ENCODE results near the gene ANKMY1. TPM values are rescaled to one million over a fixed set of nuclear protein-coding genes. Genes with fewer than 3 reads are reported as not detected.
A peak's percentile ranks its signal among the peaks of the same experiment; 100 is the strongest.

The ANKMY1 gene
- total RNA-seq (2014; rRNA removed; shearing (Covaris generic)) = 3.6 and 4.0 TPM in 2 replicates

- peak; percentile 39 for DNase-seq (ENCODE audit: low read depth)
Measured at GRCh38 chr2:240557808-240558207, at the start of gene ANKMY1. TSS of gene ANKMY1 (minus strand) at chr2:240557988. CDS start at chr2:240557335, 653 bp downstream.

DNA sequence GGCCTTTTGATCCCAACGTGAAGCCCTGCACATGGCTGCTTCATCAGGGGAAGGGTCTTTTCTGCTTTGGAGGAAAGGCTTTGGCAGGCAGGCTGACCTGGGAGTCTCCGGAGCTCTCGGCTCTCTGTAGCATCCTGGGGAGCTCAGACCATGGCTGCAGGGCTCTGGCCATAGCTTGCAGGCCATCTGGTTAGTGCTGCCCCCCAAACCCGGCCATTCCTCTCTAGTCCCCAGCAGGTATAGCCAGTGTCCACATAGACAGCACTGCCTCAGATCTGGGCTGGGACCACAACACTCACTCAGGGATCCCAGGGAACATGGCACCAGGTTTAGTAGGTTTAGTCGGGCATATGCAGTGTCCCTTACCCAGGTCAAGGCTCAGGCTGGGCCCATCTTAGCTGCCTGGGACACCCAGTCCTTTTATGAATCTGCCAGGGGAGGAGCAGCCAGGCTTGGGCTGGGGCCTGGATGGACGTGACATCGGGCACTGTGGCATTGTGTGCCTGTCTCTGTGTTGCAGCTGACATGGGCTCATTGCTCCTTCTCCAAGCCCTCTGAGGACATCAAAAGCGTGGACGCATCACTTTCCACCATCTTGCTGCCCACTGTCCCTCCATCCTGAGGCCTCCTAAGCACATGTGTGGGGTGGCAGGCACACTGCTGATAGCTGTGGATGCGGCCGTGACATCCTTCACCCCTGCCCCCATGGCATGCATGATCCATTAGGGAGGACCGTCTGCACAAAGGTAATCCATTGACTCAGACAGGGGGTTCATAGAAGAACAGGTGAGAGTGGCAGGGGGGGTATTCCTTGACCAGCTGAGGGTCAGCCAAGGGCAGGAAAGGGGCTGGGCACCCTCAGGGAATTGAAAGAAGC is 48.3 kb upstream of the ANKMY1 start:
- no peak for DNase-seq (ENCODE audit: low read depth)

DNA sequence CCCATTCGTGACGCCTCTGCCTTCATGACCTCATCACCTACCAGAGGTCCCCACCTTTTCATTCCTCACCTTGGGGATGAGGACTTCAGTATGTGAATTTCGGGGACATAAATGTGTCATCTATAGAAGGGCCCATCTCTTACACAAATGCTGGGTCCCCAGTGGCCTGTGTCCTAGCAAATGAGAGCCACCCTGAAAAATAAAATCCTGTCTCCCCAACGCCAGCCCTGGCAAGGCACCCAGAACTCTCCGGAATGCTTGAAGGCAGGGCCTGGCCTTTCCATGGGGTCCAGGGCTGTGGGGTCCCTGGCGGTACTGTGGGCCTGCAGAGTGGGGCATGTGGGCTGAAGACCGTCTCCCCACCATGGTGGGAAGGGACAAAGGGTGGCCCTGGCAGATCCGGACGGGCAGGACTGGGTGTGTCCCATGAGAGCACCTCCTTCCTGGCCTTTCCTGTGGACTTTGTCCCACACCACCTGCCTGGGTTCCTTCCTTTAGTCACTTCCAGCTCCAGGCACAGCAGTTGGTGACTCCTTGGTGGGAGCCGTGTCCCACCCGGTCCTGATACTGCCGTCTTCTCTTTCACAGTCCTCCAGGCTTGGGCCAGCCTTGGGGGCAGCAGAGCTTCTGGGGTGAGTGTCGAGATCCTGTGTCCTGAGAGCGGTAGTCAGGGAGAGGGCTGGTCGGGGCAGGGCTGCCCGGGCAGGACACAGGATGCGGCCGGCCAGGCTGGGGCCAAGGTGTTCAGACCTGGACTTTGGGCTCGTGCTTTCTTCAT is 47.3 kb upstream of the ANKMY1 start:
- no peak for DNase-seq (ENCODE audit: low read depth)

- DNase-seq (ENCODE audit: low read depth) = peak; percentile 83
Measured at GRCh38 chr2:240604291-240604938, 46.6 kb upstream of the ANKMY1 start.

DNA sequence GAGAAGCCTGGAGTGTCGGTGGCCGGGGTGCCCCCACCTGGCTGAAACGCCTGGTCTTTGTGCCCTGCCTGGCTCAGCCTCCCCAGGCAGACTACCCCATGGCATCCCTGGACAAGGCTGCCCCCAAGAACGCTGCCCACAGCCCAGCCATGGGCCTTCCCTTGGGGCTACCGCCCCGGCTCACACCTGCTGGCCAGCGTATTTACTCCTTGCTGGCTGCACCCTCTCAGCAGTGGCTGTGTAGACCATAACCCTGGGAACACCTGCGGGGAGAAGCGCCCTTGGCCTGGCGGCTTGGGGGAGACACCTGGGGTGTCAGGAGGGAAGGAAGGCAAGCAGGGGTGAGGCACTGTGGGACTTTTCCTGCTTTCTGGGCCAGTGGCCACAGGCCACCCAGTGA is 46.1 kb upstream of the ANKMY1 start:
- no peak for DNase-seq (ENCODE audit: low read depth)

- DNase-seq (ENCODE audit: low read depth) = no peak
Measured at GRCh38 chr2:240603081-240603835, 45.5 kb upstream of the ANKMY1 start.

DNA sequence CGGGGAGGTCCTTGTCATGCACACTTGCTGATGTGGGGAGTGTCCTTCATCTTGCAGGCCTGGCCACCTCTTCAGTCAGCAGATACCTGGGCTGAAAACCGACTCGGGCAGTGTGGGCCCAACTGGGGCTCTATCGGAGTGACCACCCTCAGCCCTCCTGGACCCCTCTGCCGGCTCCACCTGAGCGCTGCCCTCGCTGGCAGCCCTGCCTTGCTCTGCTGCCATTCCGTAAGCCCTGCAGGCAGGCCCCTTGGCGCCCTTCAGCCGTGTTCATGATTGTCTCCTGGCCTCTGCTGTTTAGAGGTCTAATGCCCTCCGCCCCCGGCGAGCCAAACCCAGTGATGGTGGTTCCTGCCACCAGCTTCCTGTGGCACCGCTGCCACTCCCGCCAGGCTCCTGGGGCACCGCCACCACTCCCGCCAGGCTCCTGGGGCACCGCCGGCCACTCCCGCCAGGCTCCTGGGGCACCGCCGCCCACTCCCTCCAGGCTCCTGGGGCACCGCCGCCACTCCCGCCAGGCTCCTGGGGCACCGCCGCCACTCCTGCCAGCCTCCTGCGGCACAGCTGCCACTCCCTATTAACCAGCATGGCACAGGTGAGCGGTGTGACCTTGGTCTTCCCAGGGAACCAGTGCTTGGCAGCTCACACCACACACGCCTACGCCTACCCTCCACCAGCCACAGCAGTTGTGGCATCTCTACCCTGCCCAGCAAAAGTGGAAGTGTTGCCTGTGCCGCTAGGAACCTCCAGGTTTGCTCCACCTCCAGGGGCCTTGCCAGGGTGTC is 44.7 kb upstream of the ANKMY1 start:
- DNase-seq (ENCODE audit: low read depth) = no peak

DNA sequence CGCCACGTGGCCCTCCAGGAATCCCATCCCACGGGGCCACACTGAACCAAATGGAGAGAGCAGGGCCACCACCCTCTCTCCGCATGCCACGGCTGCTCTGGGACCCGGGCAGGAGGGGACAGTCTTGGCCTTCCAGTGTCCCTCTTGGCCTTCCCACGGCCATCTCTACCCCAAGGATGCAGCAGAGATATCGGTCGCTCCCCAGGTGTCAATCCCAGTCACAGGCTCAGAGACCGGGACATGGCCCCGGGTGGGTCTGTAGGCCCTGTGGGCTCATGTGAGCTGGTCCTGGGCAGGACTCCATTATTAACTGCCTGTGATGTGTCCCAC is 44.0 kb upstream of the ANKMY1 start:
- DNase-seq (ENCODE audit: low read depth) = no peak

DNA sequence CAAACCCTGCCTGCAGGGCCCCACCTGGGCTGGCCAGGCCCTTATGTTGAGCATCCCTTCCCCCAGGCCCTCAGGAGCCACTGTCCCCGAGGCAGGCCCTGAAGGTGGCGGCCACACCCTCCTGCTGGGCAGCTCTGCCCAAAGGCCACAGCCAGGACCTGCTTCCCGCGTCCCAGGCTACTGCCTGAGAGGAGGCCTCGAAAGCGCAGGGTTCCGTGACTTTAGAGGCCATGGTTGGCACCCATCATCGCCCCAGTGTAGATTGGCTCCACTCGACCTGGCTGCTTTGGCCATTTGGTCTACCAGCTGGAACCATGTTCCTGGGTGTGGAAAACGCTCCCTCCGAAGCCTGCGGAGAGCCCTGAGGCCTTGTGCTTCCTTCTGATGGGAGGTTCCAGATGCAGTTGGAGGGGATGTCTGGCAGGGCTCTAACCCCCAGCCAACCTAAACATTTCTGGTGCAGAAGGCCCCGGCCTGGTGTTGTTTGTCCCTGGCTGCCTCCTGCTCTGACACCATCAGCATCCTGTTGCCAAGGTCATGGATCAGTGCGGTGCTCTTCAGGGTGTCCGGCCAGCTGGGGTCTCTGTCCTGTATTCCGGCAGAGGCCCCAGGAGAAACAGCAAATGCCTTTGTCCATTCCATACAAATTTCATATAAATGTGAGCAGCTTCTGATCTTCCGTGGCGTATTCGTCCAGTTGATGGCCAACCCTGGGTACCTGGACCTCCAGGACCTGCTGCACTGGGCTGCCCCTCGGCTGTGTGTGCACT is 43.5 kb upstream of the ANKMY1 start:
- no peak for DNase-seq (ENCODE audit: low read depth)

- DNase-seq (ENCODE audit: low read depth) = no peak
Measured at GRCh38 chr2:240600451-240600961, 42.7 kb upstream of the ANKMY1 start.

DNA sequence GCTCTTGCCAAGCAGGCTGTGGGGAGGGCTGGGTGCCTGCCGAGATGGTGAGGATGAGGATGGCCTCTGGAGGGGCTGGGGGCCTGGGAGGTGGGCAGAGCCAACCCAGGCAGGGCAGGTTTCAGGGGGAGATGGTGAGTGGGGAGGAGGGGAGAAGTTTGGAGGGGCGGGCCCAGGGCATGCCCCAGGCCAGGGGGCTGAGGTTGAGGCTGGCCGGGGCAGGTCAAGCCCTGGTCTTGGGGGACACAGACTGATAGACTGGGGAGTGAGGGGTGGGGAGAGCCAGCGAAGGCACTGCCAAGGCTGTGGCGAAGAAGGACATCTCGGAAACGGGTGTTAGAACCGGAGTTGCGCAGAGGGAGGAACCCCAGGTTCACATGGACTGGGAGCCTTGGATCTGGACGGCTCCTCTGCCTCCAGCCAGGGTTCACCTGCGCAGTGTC is 41.4 kb upstream of the ANKMY1 start:
- no peak for DNase-seq (ENCODE audit: low read depth)

DNA sequence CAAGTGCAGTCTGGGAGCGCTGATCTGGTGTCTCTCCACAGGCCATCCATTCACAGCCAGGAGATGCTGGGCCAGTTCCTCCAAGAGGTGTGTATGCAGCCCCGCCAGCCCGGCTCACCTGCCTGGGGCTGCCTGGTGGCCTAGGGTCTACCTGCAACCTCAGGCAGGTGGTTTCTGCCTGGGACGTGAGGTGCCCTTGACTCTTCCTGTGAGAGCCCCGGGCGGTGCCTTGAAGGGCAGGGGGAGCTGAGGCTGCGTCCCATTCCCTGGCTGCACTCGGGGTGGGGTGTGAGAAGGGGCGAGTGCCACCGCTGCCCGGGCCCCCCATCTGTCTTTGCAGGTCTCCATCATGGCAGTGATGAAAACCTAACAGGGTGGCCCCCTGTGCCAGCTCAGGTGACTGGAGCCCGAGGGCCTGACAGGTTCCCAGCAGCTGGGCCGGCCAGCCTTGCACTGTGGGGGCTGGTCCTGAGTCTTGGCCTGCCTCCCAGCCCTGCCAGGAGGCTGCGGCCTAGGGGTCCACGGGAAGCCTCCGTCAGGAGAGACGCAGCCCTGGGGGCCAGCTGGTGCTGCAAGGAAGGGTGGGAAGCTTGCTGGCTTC is 40.6 kb upstream of the ANKMY1 start:
- DNase-seq (ENCODE audit: low read depth) = no peak

DNA sequence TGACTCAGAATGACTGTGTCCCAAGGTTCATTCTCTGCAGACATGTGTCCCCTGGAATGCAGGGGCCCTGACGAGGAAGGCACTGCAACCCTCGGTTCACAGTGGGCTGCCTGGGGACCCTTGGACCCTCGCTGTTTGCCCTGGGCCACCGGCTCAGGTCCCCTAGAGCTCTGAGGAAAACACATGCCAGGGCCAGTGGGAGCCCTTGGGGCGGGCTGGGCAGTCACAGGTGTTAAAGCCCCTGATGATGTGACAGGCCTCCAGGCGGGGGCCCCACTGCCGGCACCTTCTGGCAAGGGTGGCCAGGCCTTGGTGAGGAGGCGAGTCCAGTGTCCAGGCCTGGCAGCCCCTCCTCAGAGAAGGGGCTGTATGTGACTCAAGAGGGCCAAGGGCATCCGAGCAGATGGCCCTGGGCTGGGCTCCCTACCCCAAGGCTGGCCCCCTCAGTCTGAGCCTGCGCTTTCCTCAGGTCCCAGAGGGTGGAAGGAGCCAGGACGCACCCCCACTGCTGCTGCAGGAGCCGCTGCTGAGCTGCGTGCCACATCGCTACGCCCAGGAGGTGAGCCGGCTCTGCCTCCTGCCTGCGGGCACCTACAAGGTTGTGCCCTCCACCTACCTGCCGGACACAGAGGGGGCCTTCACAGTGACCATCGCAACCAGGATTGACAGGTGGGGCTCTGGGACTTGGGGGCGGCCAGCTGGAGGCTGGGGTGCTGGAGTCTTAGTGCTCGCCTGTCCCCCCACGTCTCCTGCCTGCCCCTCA is 39.8 kb upstream of the ANKMY1 start:
- DNase-seq (ENCODE audit: low read depth) = no peak

DNA sequence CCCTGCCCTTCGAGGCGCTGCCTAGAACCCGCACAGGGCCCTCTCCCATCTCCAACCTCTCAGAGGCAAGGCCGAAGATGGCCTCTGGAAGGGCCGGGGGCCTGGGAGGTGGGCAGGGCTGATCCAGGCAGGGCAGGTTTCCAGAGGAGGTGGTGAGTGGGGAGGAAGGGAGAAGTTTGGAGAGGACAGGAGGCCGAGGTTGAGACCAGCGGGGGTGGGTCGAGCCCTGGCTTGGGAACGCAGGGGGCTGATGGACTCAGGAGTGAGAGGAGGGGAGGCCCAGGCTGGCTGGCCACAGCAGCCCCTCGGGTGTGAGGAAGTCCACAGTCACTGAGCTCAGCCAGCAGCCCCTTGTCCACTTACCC is 39.2 kb upstream of the ANKMY1 start:
- DNase-seq (ENCODE audit: low read depth) = no peak

GRCh38 chr2:240596491-240596931 is 38.7 kb upstream of the ANKMY1 start:
- no peak for DNase-seq (ENCODE audit: low read depth)

DNA sequence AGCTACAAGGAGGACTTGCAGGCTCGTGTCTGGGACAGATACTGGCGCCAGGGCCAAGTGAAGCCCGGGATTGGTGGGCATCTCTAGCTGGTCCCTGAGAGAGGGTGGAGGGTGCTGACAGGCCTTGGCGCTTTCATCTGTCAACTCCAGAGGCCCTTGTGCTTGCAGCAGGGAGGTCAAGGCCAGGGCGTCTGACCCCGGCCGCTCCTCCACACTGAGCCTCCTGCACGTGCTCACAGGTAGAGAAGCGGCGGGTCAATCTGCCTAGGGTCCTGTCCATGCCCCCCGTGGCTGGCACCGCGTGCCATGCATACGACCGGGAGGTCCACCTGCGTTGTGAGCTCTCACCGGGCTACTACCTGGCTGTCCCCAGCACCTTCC is 38.3 kb upstream of the ANKMY1 start:
- DNase-seq (ENCODE audit: low read depth) = no peak

- no peak for DNase-seq (ENCODE audit: low read depth)
Measured at GRCh38 chr2:240595381-240596079, 37.7 kb upstream of the ANKMY1 start.
